Keratinocyte (primary cell): Measurements from ENCODE around the gene DSCAML1.

Source experiments
- EZH2 ChIP-seq: IDR thresholded peaks from one replicate; pipeline ENCODE4 v1.6.1; 2012; ENCODE audit warnings: inconsistent platforms, mild to moderate bottlenecking, low read length, moderate library complexity
- TF ChIP-seq, protein P1 (sequence below), 3 experiments: IDR thresholded peaks in 1 of 3; conservative IDR thresholded peaks in 1 of 3; optimal IDR thresholded peaks in 1 of 3; 2 replicates in 2 of 3; 3 replicates in 1 of 3; pipeline versions ENCODE3 to v1.5.1; 2011; ENCODE audit warnings: low read length in 3 of 3, mild to moderate bottlenecking in 3 of 3, moderate library complexity in 2 of 3, control low read depth in 1 of 3, inconsistent platforms in 1 of 3; ENCODE audit not compliant: insufficient read depth in 2 of 3; ENCODE audit errors: extremely low read depth in 1 of 3

DNA sequence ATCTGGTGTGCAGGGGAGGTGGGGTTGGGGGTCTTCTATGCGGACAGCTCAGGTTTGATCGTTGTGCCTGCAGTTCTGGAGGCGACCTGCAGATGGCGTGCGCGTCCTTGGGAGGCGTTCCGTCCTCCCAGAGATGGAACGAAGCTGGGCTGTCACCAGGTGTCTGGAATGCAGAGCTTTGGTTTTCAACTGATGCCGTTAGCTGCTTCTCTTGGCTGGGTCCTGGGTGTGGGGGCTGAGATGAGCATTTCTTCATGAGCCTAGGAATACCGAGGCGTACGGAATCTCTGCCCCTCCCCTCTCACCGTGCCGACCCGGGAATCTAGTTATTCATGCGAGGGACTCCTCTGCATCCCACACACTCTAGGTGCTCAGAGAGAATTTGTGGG is 370.7 kb downstream of the DSCAML1 start:
- TF ChIP-seq, protein P1, sequence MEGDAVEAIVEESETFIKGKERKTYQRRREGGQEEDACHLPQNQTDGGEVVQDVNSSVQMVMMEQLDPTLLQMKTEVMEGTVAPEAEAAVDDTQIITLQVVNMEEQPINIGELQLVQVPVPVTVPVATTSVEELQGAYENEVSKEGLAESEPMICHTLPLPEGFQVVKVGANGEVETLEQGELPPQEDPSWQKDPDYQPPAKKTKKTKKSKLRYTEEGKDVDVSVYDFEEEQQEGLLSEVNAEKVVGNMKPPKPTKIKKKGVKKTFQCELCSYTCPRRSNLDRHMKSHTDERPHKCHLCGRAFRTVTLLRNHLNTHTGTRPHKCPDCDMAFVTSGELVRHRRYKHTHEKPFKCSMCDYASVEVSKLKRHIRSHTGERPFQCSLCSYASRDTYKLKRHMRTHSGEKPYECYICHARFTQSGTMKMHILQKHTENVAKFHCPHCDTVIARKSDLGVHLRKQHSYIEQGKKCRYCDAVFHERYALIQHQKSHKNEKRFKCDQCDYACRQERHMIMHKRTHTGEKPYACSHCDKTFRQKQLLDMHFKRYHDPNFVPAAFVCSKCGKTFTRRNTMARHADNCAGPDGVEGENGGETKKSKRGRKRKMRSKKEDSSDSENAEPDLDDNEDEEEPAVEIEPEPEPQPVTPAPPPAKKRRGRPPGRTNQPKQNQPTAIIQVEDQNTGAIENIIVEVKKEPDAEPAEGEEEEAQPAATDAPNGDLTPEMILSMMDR (optimal IDR thresholded peaks at IDR 0.05 in 1 of 3, IDR thresholded peaks at IDR 0.05 in 1 of 3, conservative IDR thresholded peaks at IDR 0.05 in 1 of 3; ENCODE audit: extremely low read depth in 1 of 3, insufficient read depth in 2 of 3, low read length in 3 of 3), result peak; percentile 93 to 99 (median 97)
- no peak for TF ChIP-seq EZH2
